B cell (primary cell): ENCODE measurements around the gene CHRNA5.

ENCODE experiments used
- CTCF ChIP-seq: fragments of 200-600 bp; IDR thresholded peaks from one replicate; pipeline ENCODE4 v1.8.0; 2022; ENCODE audit warnings: antibody characterized with exemption, mild to moderate bottlenecking
- EZH2 ChIP-seq: IDR thresholded peaks from 2 replicates; pipeline ENCODE4 v1.6.1; 2012; ENCODE audit warnings: borderline replicate concordance, low read depth, mild to moderate bottlenecking, moderate library complexity, low read length; ENCODE audit not compliant: insufficient read depth, poor library complexity, severe bottlenecking

- TF ChIP-seq CTCF (no peak), EZH2 (no peak)
These were observed 40.4 kb downstream of the CHRNA5 start for GRCh38 chr15:78605680-78606079.
